ENCODE results near the gene SORCS3. TPM values are rescaled to one million over a fixed set of nuclear protein-coding genes. Genes with fewer than 3 reads are reported as not detected.

Gene SORCS3
- total RNA-seq, 2 donors from 2014 or later: 0.68 TPM; not detected in 1

GRCh38 chr10:104921763-104922162 lies 280.7 kb downstream of the SORCS3 start:
- Mint-ChIP-seq H3K4me3 (no peak overlapping the region), H3K36me3 (ENCODE audit: low read depth) (no peaks in the 10 kb centered on the region), H3K4me1 (peaks cover 17% of the 10 kb centered on the region), H3K27me3 (ENCODE audit: insufficient read depth) (peaks cover 8% of the 10 kb centered on the region), H3K9me3 (no peaks in the 10 kb centered on the region), H3K27ac (no peak overlapping the region)
- no peak for TF ChIP-seq CTCF (conservative IDR thresholded peaks at IDR 0.05)
- 75 to 78% methylated on average over 5 of the region's 5 CpGs for WGBS, 2 experiments (ENCODE audit: insufficient coverage in 1 of 2, insufficient read length in 1 of 2)
- Histone ChIP-seq H3K27ac (ENCODE audit: low read depth, low read length) (no peak overlapping the region), H3K36me3 (ENCODE audit: control insufficient read depth, insufficient read depth, low read length) (no peaks in the 10 kb centered on the region), H3K9ac (ENCODE audit: extremely low read depth, low read length, poor library complexity, severe bottlenecking) (no peak overlapping the region), H3K4me1 (ENCODE audit: control insufficient read depth, insufficient read depth, low read length) (no peaks in the 10 kb centered on the region), H3K4me3 (ENCODE audit: low read length) (no peak overlapping the region), H3K9me3 (ENCODE audit: control insufficient read depth, low read length) (no peaks in the 10 kb centered on the region), H3K27me3 (ENCODE audit: control insufficient read depth, insufficient read depth, low read length, poor library complexity, severe bottlenecking) (no peaks in the 10 kb centered on the region)
- no peak for DNase-seq

DNA sequence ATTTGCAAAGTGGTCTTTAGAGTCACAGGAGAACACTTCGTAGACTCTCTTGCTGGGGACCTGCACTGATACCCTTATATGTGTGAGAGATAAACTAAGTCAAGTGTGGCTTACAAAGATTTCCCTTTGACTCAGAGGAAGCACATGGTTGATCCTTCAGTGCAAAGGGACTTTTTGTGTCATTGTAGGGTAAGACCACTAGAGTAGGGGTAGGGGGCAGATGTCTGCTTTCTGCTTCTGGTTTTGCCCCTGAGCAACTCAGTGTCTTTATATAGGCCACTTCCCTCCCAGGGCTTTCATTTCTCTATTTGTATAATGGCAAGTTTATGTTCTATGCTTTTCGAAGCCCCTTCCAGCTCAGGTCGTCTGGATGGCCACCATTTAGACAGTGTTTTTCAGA lies 281.7 kb downstream of the SORCS3 start:
- Histone ChIP-seq H3K4me1 (ENCODE audit: control insufficient read depth, insufficient read depth, low read length) (no peaks in the 10 kb centered on the region), H3K9me3 (ENCODE audit: control insufficient read depth, low read length) (no peaks in the 10 kb centered on the region), H3K27ac (ENCODE audit: low read depth, low read length) (no peak overlapping the region), H3K27me3 (ENCODE audit: control insufficient read depth, insufficient read depth, low read length, poor library complexity, severe bottlenecking) (no peaks in the 10 kb centered on the region), H3K9ac (ENCODE audit: extremely low read depth, low read length, poor library complexity, severe bottlenecking) (no peak overlapping the region), H3K36me3 (ENCODE audit: control insufficient read depth, insufficient read depth, low read length) (no peaks in the 10 kb centered on the region), H3K4me3 (ENCODE audit: low read length) (no peak overlapping the region)
- WGBS, 2 experiments (ENCODE audit: insufficient coverage in 1 of 2, insufficient read length in 1 of 2): 88 to 91% methylated on average over 1 to 3 of the region's 3 CpGs
- TF ChIP-seq CTCF (conservative IDR thresholded peaks at IDR 0.05): no peak
- no peaks in the 10 kb centered on the region for H3K36me3 Mint-ChIP-seq (ENCODE audit: low read depth)
- no peak for DNase-seq
- no peaks in the 10 kb centered on the region for H3K9me3 Mint-ChIP-seq
- no peak overlapping the region for H3K27ac Mint-ChIP-seq
- H3K4me3 Mint-ChIP-seq: no peak overlapping the region
- H3K4me1 Mint-ChIP-seq: peaks cover 17% of the 10 kb centered on the region
- H3K27me3 Mint-ChIP-seq (ENCODE audit: insufficient read depth): peaks cover 8% of the 10 kb centered on the region

GRCh38 chr10:104923501-104923900 lies 282.4 kb downstream of the SORCS3 start:
- Mint-ChIP-seq H3K36me3 (ENCODE audit: low read depth) (no peaks in the 10 kb centered on the region), H3K4me3 (no peak overlapping the region), H3K9me3 (no peaks in the 10 kb centered on the region), H3K27ac (no peak overlapping the region), H3K27me3 (ENCODE audit: insufficient read depth) (peaks cover 8% of the 10 kb centered on the region), H3K4me1 (peaks cover 17% of the 10 kb centered on the region)
- Histone ChIP-seq H3K9me3 (ENCODE audit: control insufficient read depth, low read length) (no peaks in the 10 kb centered on the region), H3K27me3 (ENCODE audit: control insufficient read depth, insufficient read depth, low read length, poor library complexity, severe bottlenecking) (no peaks in the 10 kb centered on the region), H3K27ac (ENCODE audit: low read depth, low read length) (no peak overlapping the region), H3K4me3 (ENCODE audit: low read length) (no peak overlapping the region), H3K9ac (ENCODE audit: extremely low read depth, low read length, poor library complexity, severe bottlenecking) (no peak overlapping the region), H3K4me1 (ENCODE audit: control insufficient read depth, insufficient read depth, low read length) (no peaks in the 10 kb centered on the region), H3K36me3 (ENCODE audit: control insufficient read depth, insufficient read depth, low read length) (no peaks in the 10 kb centered on the region)
- DNase-seq: no peak
- 93 to 100% methylated on average over 2 of the region's 3 CpGs for WGBS, 2 experiments (ENCODE audit: insufficient coverage in 1 of 2, insufficient read length in 1 of 2)
- TF ChIP-seq CTCF (conservative IDR thresholded peaks at IDR 0.05): no peak

Data from endodermal cell (in vitro differentiated cells).